NT2/D1 (cell line): Measurements from ENCODE around the gene LKAAEAR1.

Source experiments
- DNase-seq: peaks from one replicate; pipeline ENCODE4 v3.0.0-alpha.2; 2011; ENCODE audit warnings: low read depth, low spot score
- H3K27me3 ChIP-seq: 2 replicates; pipeline ENCODE4 v1.6.0; 2011; ENCODE audit warnings: mild to moderate bottlenecking; ENCODE audit not compliant: insufficient read length, insufficient read depth
- H3K36me3 ChIP-seq: 2 replicates; pipeline ENCODE4 v1.6.1; 2011; ENCODE audit warnings: mild to moderate bottlenecking, low read length, mixed read lengths; ENCODE audit not compliant: insufficient read depth, insufficient read length
- H3K4me1 ChIP-seq: 2 replicates; pipeline ENCODE4 v1.5.1; 2011; ENCODE audit not compliant: insufficient read depth, insufficient read length
- H3K4me3 ChIP-seq: 2 replicates; pipeline ENCODE4 v1.5.1; 2011; ENCODE audit warnings: low read depth; ENCODE audit not compliant: insufficient read length
- H3K9ac ChIP-seq: 2 replicates; pipeline ENCODE4 v1.6.0; 2011; ENCODE audit warnings: low read depth; ENCODE audit not compliant: insufficient read length
- H3K9me3 ChIP-seq: 2 replicates; pipeline ENCODE4 v1.5.1; 2011; ENCODE audit warnings: mild to moderate bottlenecking, low read length; ENCODE audit not compliant: insufficient read depth
- SUZ12 ChIP-seq: IDR thresholded peaks from 2 replicates; pipeline ENCODE4 v1.6.1; 2011; ENCODE audit not compliant: insufficient read length, insufficient read depth; ENCODE audit errors: extremely low read depth
- YY1 ChIP-seq: IDR thresholded peaks from 2 replicates; pipeline ENCODE4 v1.6.1; 2011; ENCODE audit not compliant: insufficient read length, insufficient read depth
- ZNF274 ChIP-seq: IDR thresholded peaks from 2 replicates; pipeline ENCODE4 v1.6.1; 2011; ENCODE audit warnings: mild to moderate bottlenecking, low read depth, low read length

LKAAEAR1 gene

GRCh38 chr20:64113796-64114355, 29.7 kb upstream of the LKAAEAR1 start:
- Histone ChIP-seq H3K4me3 (no peak overlapping the region), H3K36me3 (no peaks in the 10 kb centered on the region), H3K27me3 (no peaks in the 10 kb centered on the region), H3K9me3 (no peaks in the 10 kb centered on the region), H3K4me1 (peaks cover 10% of the 10 kb centered on the region), H3K9ac (no peak overlapping the region)
- no peak for DNase-seq
- TF ChIP-seq ZNF274 (no peak), YY1 (no peak), SUZ12 (no peak)

GRCh38 chr20:64113444-64113775, 29.2 kb upstream of the LKAAEAR1 start:
- Histone ChIP-seq H3K36me3 (no peaks in the 10 kb centered on the region), H3K4me1 (peaks cover 10% of the 10 kb centered on the region), H3K27me3 (no peaks in the 10 kb centered on the region), H3K4me3 (no peak overlapping the region), H3K9ac (no peak overlapping the region), H3K9me3 (no peaks in the 10 kb centered on the region)
- TF ChIP-seq ZNF274, result no peak
- TF ChIP-seq YY1, result no peak
- TF ChIP-seq SUZ12, result no peak
- DNase-seq, result no peak

- Histone ChIP-seq H3K9me3 (no peaks in the 10 kb centered on the region), H3K4me3 (no peak overlapping the region), H3K4me1 (peaks cover 12% of the 10 kb centered on the region), H3K27me3 (no peaks in the 10 kb centered on the region), H3K36me3 (no peaks in the 10 kb centered on the region), H3K9ac (no peak overlapping the region)
- DNase-seq, result no peak
- TF ChIP-seq ZNF274, result no peak
- TF ChIP-seq SUZ12, result no peak
- TF ChIP-seq YY1, result no peak
Observed at GRCh38 chr20:64112691-64113443, 28.7 kb upstream of the LKAAEAR1 start.

- Histone ChIP-seq H3K4me3 (no peak overlapping the region), H3K4me1 (peaks cover 19% of the 10 kb centered on the region), H3K36me3 (no peaks in the 10 kb centered on the region), H3K9me3 (no peaks in the 10 kb centered on the region), H3K27me3 (no peaks in the 10 kb centered on the region), H3K9ac (peak overlapping the region; percentile 26)
- DNase-seq, result no peak
- no peak for TF ChIP-seq YY1
- no peak for TF ChIP-seq SUZ12
- TF ChIP-seq ZNF274, result no peak
Observed at GRCh38 chr20:64111841-64112641, 27.8 kb upstream of the LKAAEAR1 start.

GRCh38 chr20:64110411-64111068, 26.3 kb upstream of the LKAAEAR1 start:
- Histone ChIP-seq H3K4me3 (no peak overlapping the region), H3K4me1 (peaks cover 21% of the 10 kb centered on the region), H3K36me3 (no peaks in the 10 kb centered on the region), H3K9me3 (no peaks in the 10 kb centered on the region), H3K27me3 (no peaks in the 10 kb centered on the region), H3K9ac (no peak overlapping the region)
- TF ChIP-seq ZNF274 (no peak), SUZ12 (no peak), YY1 (no peak)
- no peak for DNase-seq

GRCh38 chr20:64109831-64110391, 25.7 kb upstream of the LKAAEAR1 start:
- no peak overlapping the region for H3K4me3 ChIP-seq
- peaks cover 24% of the 10 kb centered on the region for H3K4me1 ChIP-seq
- DNase-seq, result no peak
- H3K9me3 ChIP-seq, result no peaks in the 10 kb centered on the region
- no peaks in the 10 kb centered on the region for H3K27me3 ChIP-seq
- TF ChIP-seq SUZ12, result no peak
- H3K36me3 ChIP-seq, result no peaks in the 10 kb centered on the region
- H3K9ac ChIP-seq, result no peak overlapping the region
